GM21367 (cell line): ENCODE data around the gene ACKR3.

Experiments
- ATAC-seq: cut with Tn5 transposase; IDR thresholded peaks from one replicate; pipeline ENCODE4 v1.9.1; 2021; ENCODE audit not compliant: unreplicated experiment

Gene ACKR3

DNA sequence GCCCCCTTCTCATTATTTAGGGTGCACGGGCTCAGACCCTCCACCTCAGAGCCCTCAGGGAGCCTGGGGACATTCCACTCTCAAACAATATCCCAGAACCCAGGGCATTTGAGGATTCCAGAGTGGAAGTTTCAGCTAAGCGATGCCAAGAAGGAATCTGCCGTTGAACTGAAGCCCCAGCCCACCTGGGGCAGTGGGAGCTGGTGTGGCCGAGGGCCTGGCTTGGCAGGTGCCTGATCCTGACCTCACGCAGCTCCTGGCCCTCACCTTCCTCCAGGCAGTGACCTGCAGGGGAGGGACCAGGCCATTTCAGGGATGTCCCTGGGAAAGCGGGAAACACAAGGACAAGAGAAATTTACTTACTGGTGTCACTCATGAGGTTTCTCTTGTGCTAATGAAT lies 58.2 kb downstream of the ACKR3 start:
- no peak for ATAC-seq

DNA sequence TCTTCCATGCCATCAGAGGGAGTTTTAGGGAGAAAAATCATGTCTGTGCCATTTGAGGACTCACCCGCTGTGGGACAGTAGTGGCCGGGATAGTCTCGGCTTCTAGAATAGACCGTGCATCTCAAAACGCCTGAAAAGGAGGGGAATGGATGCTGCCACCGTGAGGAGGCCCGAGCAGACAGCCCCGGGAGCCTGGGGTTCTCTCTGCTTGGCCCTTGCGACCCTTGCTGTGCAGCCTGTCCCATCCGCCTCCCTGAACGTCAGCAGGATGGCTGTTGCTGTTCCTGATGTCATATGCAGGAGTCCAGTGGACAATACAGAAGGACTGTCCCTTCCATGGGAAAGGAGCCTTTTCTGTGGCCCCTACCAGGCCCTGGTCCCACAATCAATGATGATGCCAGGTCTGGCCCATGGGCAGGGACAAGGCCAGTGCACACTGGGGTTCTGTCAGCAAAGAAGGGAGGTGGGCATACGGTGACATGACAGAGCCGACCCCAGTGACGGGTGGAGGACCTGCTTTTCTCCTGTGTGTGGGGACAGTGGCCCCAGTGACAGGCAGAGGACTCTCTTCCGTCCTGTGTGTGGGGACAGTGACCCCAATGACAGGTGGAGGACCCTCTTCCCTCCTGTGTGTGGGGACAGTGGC lies 58.8 kb downstream of the ACKR3 start:
- no peak for ATAC-seq

DNA sequence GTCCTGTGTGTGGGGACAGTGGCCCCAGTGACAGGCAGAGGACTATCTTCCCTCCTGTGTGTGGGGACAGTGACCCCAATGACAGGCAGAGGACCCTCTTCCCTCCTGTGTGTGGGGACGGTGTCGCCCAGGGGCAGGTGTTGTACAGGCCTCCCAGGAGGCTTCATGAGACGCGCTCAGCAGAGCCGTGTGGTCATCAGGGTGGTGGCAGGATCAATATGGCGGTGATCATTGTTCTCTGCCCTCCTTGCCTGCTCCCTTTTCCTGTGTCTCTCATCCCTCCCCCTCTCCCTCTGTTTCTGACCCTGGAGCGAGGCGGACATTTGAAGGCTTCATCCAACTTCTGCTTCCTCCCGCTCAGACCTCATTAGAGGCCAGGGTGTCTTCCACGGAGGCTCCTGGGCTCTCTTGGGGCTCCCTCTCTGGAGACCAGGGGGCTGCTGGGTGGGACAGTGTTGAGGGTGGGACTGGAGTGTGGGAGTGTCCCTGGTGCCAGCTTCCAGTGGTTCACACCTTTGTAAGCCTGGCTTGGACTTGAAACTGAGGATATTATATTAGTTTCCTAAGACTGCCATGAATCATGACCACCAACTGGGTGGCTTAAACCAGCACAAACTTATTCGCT lies 59.5 kb downstream of the ACKR3 start:
- ATAC-seq, result no peak

DNA sequence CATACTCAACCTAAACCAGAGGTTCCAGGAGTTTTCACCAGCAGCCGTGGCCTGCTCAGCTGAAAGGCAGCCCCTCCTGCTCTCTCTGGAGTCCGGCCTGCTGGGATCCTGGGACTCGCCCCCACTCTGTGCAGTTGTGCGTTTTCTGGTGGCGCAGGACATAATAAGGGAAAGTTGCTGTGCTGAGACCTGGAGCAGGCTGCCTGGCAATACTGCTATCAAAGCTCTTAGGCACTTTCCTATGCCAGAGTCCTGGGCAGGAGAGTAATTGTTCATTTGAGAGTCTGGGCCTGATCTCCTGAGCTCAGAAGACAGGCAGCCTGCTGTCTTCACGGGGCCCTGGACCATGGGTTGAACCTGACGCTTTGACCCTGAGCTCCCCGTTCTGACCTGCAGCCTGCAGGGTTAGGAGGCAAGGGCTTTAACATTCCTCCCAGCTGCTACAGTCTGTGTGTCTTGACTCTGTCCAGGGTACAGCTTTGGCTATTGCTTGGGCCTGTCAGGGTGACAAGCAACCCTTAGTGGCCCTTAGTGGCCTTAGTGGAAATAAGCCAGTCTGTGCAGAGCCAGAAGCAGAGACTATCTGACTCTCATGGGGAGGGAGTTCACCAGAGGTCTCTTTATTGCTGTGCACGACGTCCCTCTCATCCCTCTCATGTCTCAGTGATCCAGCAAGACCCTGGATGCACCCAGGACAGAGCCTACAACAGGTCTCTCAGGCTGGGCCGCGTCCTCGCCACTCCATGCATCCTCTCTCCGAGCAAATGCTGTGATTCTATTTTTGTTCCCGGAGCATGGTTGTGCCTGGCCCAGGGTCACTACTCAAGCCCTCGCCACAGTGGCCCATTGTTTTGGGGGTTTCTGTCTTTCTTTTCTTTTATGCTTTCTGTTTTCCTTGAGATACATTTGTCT lies 60.6 kb downstream of the ACKR3 start:
- ATAC-seq, result no peak

DNA sequence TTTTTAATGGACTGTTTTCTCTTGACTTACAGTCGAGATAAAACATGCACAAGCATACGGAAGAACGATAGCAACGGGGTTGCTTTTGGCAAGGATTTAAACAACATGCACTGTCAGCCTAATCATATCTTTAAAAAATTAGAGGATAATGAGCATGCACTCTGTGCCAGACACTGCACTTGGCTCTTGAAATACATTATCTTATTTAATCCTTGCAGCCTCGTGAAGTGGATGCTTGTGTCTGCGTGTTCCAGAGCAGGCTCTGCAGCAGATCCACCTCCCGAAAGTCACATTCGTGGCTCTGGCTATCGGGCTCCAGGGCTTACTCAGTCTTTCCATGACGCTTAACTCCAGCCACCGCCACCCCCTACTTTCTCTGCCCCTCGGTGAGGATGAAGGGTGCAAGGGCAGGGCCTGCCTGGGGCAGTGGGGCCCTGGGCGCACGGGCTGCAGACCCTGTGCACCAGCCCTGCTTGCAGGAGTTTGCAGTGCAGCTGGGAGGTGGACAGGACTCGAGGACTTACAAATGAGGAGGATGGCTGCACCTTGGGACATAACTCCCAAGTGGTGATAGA lies 61.7 kb downstream of the ACKR3 start:
- ATAC-seq, result no peak

DNA sequence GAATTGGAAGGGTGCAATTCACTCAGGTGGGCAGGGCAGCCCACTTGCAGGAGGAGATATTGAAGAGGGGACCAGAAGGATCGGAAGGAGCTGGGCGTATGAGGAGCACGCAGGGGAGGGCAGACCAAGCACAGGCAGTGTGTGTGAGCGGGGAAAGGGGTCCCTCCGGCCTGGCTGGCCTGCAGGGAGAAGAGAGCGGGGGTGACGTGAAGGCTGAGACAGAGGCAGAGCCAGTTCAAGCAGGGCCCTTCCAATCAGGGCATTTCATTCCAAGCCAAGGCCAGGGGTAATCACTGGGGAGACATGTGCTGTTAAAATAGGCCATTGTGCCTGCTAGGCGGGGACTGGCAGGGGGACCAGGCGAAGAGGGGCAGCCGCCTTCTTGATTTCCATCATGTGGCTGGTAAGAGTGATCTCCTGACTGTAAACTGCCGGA lies 62.2 kb downstream of the ACKR3 start:
- ATAC-seq, result no peak
